ENCODE measurements around the gene IQCE.

- TF ChIP-seq CTCF (IDR thresholded peaks at IDR 0.05; ENCODE audit: poor library complexity, severe bottlenecking): no peak
- no peak for TF ChIP-seq EZH2 (IDR thresholded peaks at IDR 0.05; ENCODE audit: borderline replicate concordance, insufficient read depth, low read length, poor library complexity, severe bottlenecking)
- TF ChIP-seq REST (IDR thresholded peaks at IDR 0.05; ENCODE audit: borderline replicate concordance): no peak
- TF ChIP-seq MXI1 (conservative IDR thresholded peaks at IDR 0.05; ENCODE audit: poor library complexity, severe bottlenecking): no peak
- no peak for TF ChIP-seq POLR2AphosphoS5 (IDR thresholded peaks at IDR 0.05)
Observed at GRCh38 chr7:2611401-2611800, 52.6 kb downstream of the IQCE start.

All from neural cell (in vitro differentiated cells).